ENCODE data around the gene TJP3.

The TJP3 gene

GRCh38 chr19:3716147-3716668, 8.0 kb downstream of the TJP3 start:
- no peak for DNase-seq

DNA sequence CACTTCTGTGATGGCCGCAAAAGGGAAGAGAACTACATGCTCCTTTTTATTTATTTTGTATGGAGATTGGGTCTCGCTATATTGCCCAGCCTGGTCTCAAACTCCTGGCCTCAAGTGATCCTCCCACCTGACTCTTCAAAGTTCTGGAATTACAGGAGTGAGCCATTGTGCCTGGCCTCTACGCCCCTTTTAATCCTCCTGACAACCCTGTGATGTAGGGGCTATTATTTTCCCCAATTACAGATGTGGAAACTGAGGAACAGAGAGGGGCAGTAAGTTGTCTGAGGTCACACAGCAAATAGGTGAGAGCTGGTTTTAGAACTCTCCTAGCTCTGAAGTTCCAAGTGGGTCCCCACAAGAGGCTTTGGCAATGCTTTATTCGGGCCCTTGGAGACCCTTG, 11.7 kb downstream of the TJP3 start:
- no peak for DNase-seq

DNA sequence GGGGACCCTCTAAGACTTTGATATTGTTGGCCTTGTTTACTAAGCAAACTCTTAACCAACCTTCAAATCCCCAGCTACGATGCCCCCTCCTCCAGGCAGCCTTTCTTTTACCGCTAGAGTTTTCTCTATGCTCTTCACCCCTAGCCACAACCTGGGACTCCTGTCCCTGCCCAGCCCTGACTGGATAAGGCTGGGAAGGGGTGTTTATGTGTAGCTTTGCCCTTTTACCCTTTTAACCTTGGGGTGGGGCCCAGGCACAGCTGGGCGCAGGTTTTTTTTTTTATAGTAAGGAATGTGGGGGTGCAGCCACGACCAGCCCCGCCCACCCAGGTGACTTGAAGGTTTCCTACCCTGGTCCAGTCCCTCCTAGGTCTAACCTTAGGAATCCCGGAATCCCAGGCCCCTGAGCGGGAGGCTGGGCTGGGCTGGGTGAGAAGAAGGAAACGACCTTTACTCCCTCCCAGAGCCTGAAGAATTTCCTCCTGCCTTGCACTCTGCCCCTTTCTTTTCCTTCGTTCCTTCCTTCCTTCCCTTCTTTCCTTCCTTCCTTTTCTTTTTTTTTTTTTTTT, 12.2 kb downstream of the TJP3 start:
- DNase-seq = no peak

DNA sequence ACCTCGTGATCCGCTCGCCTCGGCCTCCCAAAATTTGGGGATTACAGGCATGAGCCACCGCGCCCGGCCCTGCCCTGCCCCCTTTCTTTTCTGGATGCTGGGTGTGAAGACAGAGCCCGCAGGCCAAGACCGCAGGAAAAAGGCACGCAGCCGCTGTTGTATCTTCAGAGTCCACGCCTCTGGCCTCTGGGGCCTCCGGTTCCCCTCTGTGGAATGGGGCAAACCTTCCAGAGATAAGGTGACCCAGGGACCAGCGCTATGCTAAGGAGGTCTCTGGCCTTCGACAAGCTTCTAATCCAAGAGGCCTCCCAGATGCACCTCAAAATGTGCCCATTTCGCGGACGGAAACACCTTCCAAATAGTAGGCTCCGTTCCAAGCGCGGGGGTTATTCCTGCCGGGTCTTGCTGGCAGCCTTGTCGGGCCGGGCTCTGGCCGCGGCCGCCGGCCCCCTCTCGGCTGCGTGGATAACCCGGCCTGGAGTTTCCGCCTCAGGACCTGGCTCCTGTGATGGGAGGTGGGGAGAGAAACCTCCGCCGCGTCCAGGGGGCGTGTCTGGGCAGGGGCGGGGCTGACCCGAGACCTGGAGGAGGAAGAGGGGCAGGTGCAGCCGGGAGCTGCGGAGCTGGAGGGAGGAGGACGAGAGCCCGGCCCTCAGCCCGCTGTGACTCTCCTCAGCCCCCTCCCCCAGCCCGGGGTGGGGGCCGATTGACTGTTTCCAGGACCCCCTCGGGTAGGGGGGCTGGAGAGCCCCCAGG, 13.1 kb downstream of the TJP3 start:
- peak; percentile 94 for DNase-seq

GRCh38 chr19:3721887-3722442, 13.8 kb downstream of the TJP3 start:
- DNase-seq = no peak

- DNase-seq = no peak
These were observed 14.4 kb downstream of the TJP3 start for GRCh38 chr19:3722443-3723109.

GRCh38 chr19:3723110-3723488, 14.9 kb downstream of the TJP3 start:
- no peak for DNase-seq

DNA sequence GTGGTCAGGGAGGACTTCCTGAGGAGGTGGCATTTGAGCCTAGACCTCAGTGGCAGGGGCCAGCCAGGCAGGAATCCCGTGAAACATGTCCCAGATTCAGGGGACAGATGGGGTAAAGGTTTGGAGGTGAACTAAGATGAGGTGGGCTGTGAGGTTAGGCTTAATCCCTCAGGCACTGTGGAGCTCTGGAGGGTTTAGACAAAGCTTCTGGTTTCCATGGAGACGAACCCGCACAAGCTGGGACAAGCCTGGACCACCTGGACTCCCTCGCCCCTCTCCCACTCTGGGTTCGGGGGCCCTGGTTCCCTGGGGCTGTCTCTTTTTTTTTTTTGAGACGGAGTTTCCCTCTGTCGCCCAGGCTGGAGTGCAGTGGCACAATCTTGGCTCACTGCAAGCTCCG, 15.7 kb downstream of the TJP3 start:
- DNase-seq = peak; percentile 97

GRCh38 chr19:3725121-3725520, 16.9 kb downstream of the TJP3 start:
- no peak for DNase-seq

DNA sequence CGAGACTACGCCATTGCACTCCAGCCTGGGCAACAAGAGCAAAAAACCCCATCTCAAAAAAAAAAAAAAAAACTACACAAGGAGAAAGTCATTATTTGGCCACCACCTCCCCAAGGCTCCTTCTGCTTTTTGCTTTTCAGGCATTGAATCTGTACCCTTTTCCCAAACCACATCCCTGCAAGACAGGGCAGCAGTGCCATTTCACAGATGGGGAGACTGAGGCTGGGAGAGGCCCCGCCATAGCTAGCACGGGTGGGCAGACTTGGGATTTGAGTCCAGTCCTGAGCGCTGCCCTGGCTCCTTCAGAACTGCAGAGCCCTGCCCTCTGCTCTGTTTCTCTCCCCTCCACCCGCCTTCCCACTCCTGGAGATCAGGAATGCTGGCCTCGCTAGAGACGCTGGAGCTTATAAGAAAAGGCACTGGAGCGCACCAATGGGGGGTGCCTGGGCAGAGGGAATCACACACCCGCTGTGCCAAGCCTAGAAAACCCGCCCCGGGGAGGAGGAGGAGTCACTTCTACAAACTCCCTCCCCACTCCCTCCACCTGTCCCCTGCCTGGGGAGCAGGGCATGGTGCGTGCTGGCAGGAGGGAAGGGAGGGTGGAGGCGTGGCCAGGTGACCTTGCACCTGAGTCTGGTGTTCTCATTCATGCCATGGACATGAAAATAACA, 17.6 kb downstream of the TJP3 start:
- DNase-seq = peak; percentile 92

- no peak for DNase-seq
These were observed 22.3 kb downstream of the TJP3 start for GRCh38 chr19:3730457-3730958.

- no peak for DNase-seq
These were observed 23.9 kb downstream of the TJP3 start for GRCh38 chr19:3732108-3732507.

DNA sequence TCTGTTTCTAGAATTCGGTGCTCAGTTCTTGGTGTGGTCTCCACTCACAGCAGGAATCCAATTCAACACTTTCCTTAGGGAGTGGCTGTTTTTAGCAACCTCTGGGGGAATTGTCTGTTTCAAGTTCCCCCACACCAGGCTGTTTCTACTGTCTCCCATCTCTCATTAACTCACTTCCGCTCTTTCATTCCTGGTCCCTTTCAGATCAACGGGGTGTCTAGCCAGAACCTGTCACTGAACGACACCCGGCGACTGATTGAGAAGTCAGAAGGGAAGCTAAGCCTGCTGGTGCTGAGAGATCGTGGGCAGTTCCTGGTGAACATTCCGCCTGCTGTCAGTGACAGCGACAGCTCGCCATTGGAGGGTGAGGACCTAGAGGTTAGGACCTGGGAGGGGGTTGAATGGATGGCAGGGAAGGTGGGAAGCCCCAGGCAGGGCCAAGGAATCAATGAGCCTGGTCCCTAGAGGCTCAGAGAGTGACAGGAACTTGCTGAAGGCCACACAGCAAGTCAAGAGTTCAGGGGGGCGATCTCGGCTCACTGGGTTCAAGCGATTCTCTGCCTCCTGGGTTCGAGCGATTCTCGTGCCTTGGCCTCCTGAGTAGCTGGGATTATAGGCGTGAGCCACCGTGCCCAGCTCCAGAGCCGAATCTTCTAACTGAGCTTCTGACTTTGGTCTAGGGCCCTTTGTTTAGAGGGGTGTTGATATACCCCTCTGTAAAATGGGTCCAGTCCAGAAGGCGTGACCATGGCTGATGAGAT, 25.5 kb downstream of the TJP3 start:
- DNase-seq = no peak

DNA sequence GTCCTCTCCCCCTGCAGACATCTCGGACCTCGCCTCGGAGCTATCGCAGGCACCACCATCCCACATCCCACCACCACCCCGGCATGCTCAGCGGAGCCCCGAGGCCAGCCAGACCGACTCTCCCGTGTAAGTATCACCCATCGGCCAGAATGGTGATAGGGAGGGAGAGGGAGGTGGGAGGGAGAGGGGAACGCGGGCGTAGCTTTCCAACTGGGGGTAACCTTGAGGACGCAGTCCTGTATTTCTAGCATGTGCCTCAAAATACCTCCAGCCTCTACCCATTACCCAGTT, 26.1 kb downstream of the TJP3 start:
- no peak for DNase-seq

GRCh38 chr19:3736106-3736724, 28.0 kb downstream of the TJP3 start:
- no peak for DNase-seq

GRCh38 chr19:3737487-3738205, 29.5 kb downstream of the TJP3 start:
- DNase-seq = no peak

- no peak for DNase-seq
These were observed 30.5 kb downstream of the TJP3 start for GRCh38 chr19:3738477-3739220.

- DNase-seq = no peak
These were observed 32.2 kb downstream of the TJP3 start for GRCh38 chr19:3740431-3740830.

DNA sequence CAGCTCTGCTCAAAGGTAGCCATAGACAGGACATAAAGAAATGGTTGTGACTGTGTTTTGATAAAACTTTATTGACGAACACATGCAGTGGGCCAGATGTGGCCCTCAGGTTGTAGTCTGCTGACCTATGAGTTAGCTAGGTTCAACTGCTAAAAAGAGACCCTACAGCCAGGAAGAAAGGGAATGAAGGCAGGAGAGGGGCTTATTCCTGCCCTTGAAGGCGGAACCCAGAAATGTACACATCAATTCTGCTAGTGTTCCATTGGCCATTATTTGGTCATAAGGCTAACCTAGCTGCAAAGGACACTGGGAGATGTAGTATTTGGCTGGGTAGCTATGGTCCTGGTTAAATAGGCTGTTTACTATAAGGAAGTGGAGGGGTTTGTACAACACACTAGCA, 35.3 kb downstream of the TJP3 start:
- no peak for DNase-seq

GRCh38 chr19:3745363-3746045, 37.3 kb downstream of the TJP3 start:
- DNase-seq = no peak

Measured in NCI-H2171 (cell line).